Trophoblast cell (in vitro differentiated cells and primary cell): ENCODE data around the gene MAN1A1.

Experiments used
- DNase-seq, 2 donors: peaks; one replicate each; pipeline ENCODE4 v3.0.0-alpha.2; 2016
- H2AFZ ChIP-seq: 2 replicates; pipeline ENCODE4 v1.6.1; 2013; ENCODE audit warnings: low read length, moderate library complexity, mild to moderate bottlenecking; ENCODE audit not compliant: insufficient read depth, poor library complexity
- H2AK5ac ChIP-seq: 2 replicates; pipeline ENCODE4 v1.6.1; 2013; ENCODE audit warnings: mild to moderate bottlenecking, low read length
- H2BK120ac ChIP-seq: 2 replicates; pipeline ENCODE4 v1.6.1; 2013; ENCODE audit warnings: low read length, mild to moderate bottlenecking, moderate library complexity; ENCODE audit not compliant: insufficient read depth, poor library complexity
- H2BK12ac ChIP-seq: 2 replicates; pipeline ENCODE4 v1.6.1; 2013; ENCODE audit warnings: mild to moderate bottlenecking, low read length, moderate library complexity
- H2BK5ac ChIP-seq: 2 replicates; pipeline ENCODE4 v1.6.1; 2013; ENCODE audit warnings: low read length, low read depth, moderate library complexity, mild to moderate bottlenecking; ENCODE audit not compliant: poor library complexity
- H3K14ac ChIP-seq: 2 replicates; pipeline ENCODE4 v1.6.1; 2013; ENCODE audit warnings: mild to moderate bottlenecking, low read length
- H3K18ac ChIP-seq: 2 replicates; pipeline ENCODE4 v1.6.1; 2013; ENCODE audit warnings: mild to moderate bottlenecking, low read length
- H3K23ac ChIP-seq: 2 replicates; pipeline ENCODE4 v1.6.1; 2013; ENCODE audit warnings: low read length
- H3K27ac ChIP-seq: 2 replicates; pipeline ENCODE4 v1.5.1; 2013; ENCODE audit warnings: low read depth, mild to moderate bottlenecking, inconsistent platforms, low read length, moderate library complexity
- H3K27me3 ChIP-seq: 2 replicates; pipeline ENCODE4 v1.6.1; 2013; ENCODE audit warnings: inconsistent platforms, mild to moderate bottlenecking, low read length, moderate library complexity; ENCODE audit not compliant: insufficient read depth
- H3K36me3 ChIP-seq, 2 experiments: 1 replicate in 1 of 2; 2 replicates in 1 of 2; pipeline ENCODE4 v1.6.1; 2013; ENCODE audit warnings: low read length in 2 of 2, mild to moderate bottlenecking in 2 of 2, moderate library complexity in 1 of 2; ENCODE audit not compliant: insufficient read depth in 2 of 2, control insufficient read depth in 1 of 2
- H3K4ac ChIP-seq: 2 replicates; pipeline ENCODE4 v1.6.1; 2013; ENCODE audit warnings: low read depth, mild to moderate bottlenecking, low read length, moderate library complexity
- H3K4me1 ChIP-seq, 2 experiments: 1 replicate in 1 of 2; 2 replicates in 1 of 2; pipeline ENCODE4 v1.6.1; 2013; ENCODE audit warnings: low read length in 2 of 2, mild to moderate bottlenecking in 2 of 2, moderate library complexity in 1 of 2; ENCODE audit not compliant: insufficient read depth in 2 of 2, control insufficient read depth in 1 of 2
- H3K4me2 ChIP-seq: 2 replicates; pipeline ENCODE4 v1.6.1; 2013; ENCODE audit warnings: inconsistent platforms, mild to moderate bottlenecking, low read length, moderate library complexity
- H3K4me3 ChIP-seq: 2 replicates; pipeline ENCODE4 v1.5.1; 2013; ENCODE audit warnings: mild to moderate bottlenecking, low read depth, low read length, inconsistent platforms
- H3K79me1 ChIP-seq: one replicate; pipeline ENCODE4 v1.6.1; 2013; ENCODE audit warnings: low read length
- H3K79me2 ChIP-seq: 2 replicates; pipeline ENCODE4 v1.6.1; 2013; ENCODE audit warnings: low read length, mild to moderate bottlenecking; ENCODE audit not compliant: control insufficient read depth, insufficient read depth, poor library complexity
- H3K9ac ChIP-seq: 2 replicates; pipeline ENCODE4 v1.6.1; 2013; ENCODE audit warnings: mild to moderate bottlenecking, low read length
- H3K9me3 ChIP-seq: 2 replicates; pipeline ENCODE4 v1.6.1; 2013; ENCODE audit warnings: low read depth, mild to moderate bottlenecking, control low read depth, inconsistent platforms, low read length; ENCODE audit not compliant: insufficient read depth
- H4K12ac ChIP-seq: 2 replicates; pipeline ENCODE4 v1.6.1; 2013; ENCODE audit warnings: low read depth, mild to moderate bottlenecking, low read length, moderate library complexity
- H4K8ac ChIP-seq: 2 replicates; pipeline ENCODE4 v1.6.1; 2013; ENCODE audit warnings: low read depth, mild to moderate bottlenecking, low read length, moderate library complexity
- H4K91ac ChIP-seq: one replicate; pipeline ENCODE4 v1.6.1; 2013; ENCODE audit warnings: low read depth, mild to moderate bottlenecking, low read length, moderate library complexity
- WGBS: extraction: QIAGEN DNeasy Blood & Tissue Kit; methylation state at CpG from one replicate; pipeline ENCODE4 v1.1.7; 2013; ENCODE audit warnings: missing lambda C conversion rate; ENCODE audit not compliant: insufficient read length, insufficient coverage; ENCODE audit errors: extremely low coverage; 5-methylcytosine and 5-hydroxymethylcytosine counted together

MAN1A1 gene

DNA sequence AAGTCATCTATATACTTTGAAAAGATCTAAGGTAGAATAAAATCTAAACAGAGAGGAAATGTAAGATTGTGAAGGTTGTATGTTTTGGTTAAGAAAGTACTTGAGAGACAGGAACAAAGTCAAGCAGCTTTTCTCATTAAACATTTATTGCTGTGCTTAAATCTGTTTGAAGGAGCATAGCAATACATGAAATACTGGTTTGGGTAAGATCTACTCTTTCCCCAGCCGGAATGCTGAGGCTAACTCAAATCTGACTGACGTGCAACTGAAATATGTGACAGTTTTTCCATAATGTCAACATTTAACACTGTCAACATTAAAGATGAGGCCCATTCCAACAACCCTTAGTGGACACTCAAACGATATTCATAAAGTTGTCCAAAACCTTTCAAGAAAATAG, 59.9 kb downstream of the MAN1A1 start:
- Histone ChIP-seq H3K4me2 (no peak overlapping the region), H3K27ac (no peak overlapping the region), H4K91ac (no peak overlapping the region), H3K9me3 (no peaks in the 10 kb centered on the region), H3K36me3 (no peaks in the 10 kb centered on the region), H3K18ac (no peak overlapping the region), H3K9ac (no peak overlapping the region), H3K79me1 (no peaks in the 10 kb centered on the region), H3K4me1 (no peaks in the 10 kb centered on the region), H2BK5ac (no peak overlapping the region), H3K27me3 (no peaks in the 10 kb centered on the region), H2BK12ac (no peak overlapping the region), H3K79me2 (no peaks in the 10 kb centered on the region), H3K4me3 (no peak overlapping the region), H2AK5ac (no peak overlapping the region), H2BK120ac (no peak overlapping the region), H4K12ac (no peak overlapping the region), H2AFZ (no peak overlapping the region), H3K4ac (no peak overlapping the region), H4K8ac (no peak overlapping the region), H3K23ac (no peak overlapping the region), H3K14ac (no peak overlapping the region)
- no CpG with 5 or more reads among the region's 3 CpGs for WGBS
- peak; percentile 19 to 67 for DNase-seq

DNA sequence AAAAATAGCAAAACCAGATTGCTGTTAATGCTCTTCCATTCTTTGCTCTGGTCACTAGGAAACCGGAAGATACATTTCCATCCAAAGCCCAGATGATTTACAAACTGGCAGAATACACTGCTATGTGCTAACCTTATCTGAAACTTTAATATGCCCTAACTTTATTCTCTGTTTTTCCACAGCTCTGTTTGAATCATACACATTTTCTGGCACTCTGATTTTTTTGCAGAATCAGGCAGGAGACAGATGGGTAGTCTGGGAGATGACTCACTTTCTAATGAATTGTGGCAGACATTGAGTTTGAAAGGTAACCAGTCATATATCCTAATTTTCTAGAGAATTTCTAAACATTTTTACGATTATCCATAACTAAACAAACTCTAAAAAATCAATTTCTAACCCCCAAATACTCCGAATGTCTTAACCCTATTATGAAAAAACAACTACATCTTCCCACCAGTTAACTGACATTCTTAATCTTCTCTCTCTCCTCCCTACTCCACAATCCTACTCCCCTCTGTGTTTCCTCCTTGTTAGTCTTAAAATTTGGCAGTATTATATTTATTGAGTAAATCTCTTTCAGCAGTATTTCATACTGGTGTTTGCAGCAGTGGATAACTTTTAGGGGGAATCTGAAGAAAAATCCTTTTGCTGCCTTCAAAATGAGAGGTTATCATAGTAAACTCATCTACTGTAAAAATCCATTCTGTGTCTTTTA, 63.5 kb downstream of the MAN1A1 start:
- Histone ChIP-seq H2AFZ (no peak overlapping the region), H3K18ac (no peak overlapping the region), H4K8ac (no peak overlapping the region), H3K36me3 (peaks cover 0 to 3% of the 10 kb centered on the region in 2 experiments), H3K27ac (no peak overlapping the region), H2BK5ac (no peak overlapping the region), H3K4me2 (no peak overlapping the region), H3K9me3 (no peaks in the 10 kb centered on the region), H3K9ac (no peak overlapping the region), H2BK12ac (no peak overlapping the region), H3K79me1 (no peaks in the 10 kb centered on the region), H3K27me3 (no peaks in the 10 kb centered on the region), H4K12ac (no peak overlapping the region), H3K4me3 (no peak overlapping the region), H2BK120ac (no peak overlapping the region), H2AK5ac (no peak overlapping the region), H3K4me1 (no peaks in the 10 kb centered on the region), H3K79me2 (no peaks in the 10 kb centered on the region), H4K91ac (no peak overlapping the region), H3K14ac (no peak overlapping the region), H3K23ac (no peak overlapping the region), H3K4ac (no peak overlapping the region)
- DNase-seq: no peak
- 100% methylated on average over 2 of the region's 3 CpGs for WGBS

GRCh38 chr6:119284861-119285521, 64.6 kb downstream of the MAN1A1 start:
- Histone ChIP-seq H2AFZ (no peak overlapping the region), H3K27ac (no peak overlapping the region), H3K4ac (no peak overlapping the region), H3K4me3 (no peak overlapping the region), H2BK5ac (no peak overlapping the region), H2BK120ac (no peak overlapping the region), H3K27me3 (no peaks in the 10 kb centered on the region), H4K12ac (no peak overlapping the region), H3K4me1 (no peaks in the 10 kb centered on the region), H3K79me1 (no peaks in the 10 kb centered on the region), H2AK5ac (no peak overlapping the region), H3K9ac (no peak overlapping the region), H3K4me2 (no peak overlapping the region), H2BK12ac (no peak overlapping the region), H4K91ac (no peak overlapping the region), H3K23ac (no peak overlapping the region), H3K9me3 (no peaks in the 10 kb centered on the region), H3K14ac (no peak overlapping the region), H3K79me2 (no peaks in the 10 kb centered on the region), H3K18ac (no peak overlapping the region), H3K36me3 (peaks cover 2 to 3% of the 10 kb centered on the region in 2 experiments), H4K8ac (no peak overlapping the region)
- peak in 1 of 2 donors; percentile 15 for DNase-seq
- WGBS: no CpG with 5 or more reads among the region's 4 CpGs

GRCh38 chr6:119283979-119284545, 65.5 kb downstream of the MAN1A1 start:
- no peaks in the 10 kb centered on the region for H3K27me3 ChIP-seq
- no peak overlapping the region for H3K18ac ChIP-seq
- H4K8ac ChIP-seq: no peak overlapping the region
- H3K79me2 ChIP-seq: no peaks in the 10 kb centered on the region
- no peak overlapping the region for H3K14ac ChIP-seq
- H3K9ac ChIP-seq: no peak overlapping the region
- no CpG with 5 or more reads among the region's 6 CpGs for WGBS
- no peaks in the 10 kb centered on the region for H3K9me3 ChIP-seq
- H3K4ac ChIP-seq: no peak overlapping the region
- no peak overlapping the region for H3K4me2 ChIP-seq
- H4K12ac ChIP-seq: no peak overlapping the region
- H3K79me1 ChIP-seq: no peaks in the 10 kb centered on the region
- H2BK5ac ChIP-seq: no peak overlapping the region
- peaks cover 2 to 3% of the 10 kb centered on the region in 2 experiments for H3K36me3 ChIP-seq
- H2BK12ac ChIP-seq: no peak overlapping the region
- no peak overlapping the region for H4K91ac ChIP-seq
- H3K4me1 ChIP-seq: no peaks in the 10 kb centered on the region
- no peak overlapping the region for H3K4me3 ChIP-seq
- H2AFZ ChIP-seq: no peak overlapping the region
- no peak overlapping the region for H2AK5ac ChIP-seq
- H3K27ac ChIP-seq: no peak overlapping the region
- H3K23ac ChIP-seq: no peak overlapping the region
- H2BK120ac ChIP-seq: no peak overlapping the region
- no peak for DNase-seq
